Activated CD8-positive, alpha-beta memory T cell treated with anti-CD3 and anti-CD28 coated beads for 48 hours (primary cell): ENCODE measurements around the gene TTC3.

Source experiments
- DNase-seq, 3 experiments: peaks; one replicate each; pipeline ENCODE4 v3.0.0-alpha.2; 2020; ENCODE audit warnings: low read depth in 2 of 3, low spot score in 2 of 3

TTC3 gene

GRCh38 chr21:37245151-37245550 lies 172.1 kb downstream of the TTC3 start:
- no peak for DNase-seq

- DNase-seq = no peak
Observed at GRCh38 chr21:37248298-37248697, 175.2 kb downstream of the TTC3 start.

- DNase-seq = no peak
Observed at GRCh38 chr21:37249112-37249904, 176.3 kb downstream of the TTC3 start.

- DNase-seq = no peak
Observed at GRCh38 chr21:37251294-37251634, 178.2 kb downstream of the TTC3 start.
